Stimulated activated CD8-positive, alpha-beta memory T cell treated with anti-CD3 and anti-CD28 coated beads, Interleukin-4, amount 100 ng/mL, for 1 hour (primary cell): ENCODE measurements around the gene SPDL1.

Experiments used
- DNase-seq, 2 donors: peaks; one replicate each; pipeline ENCODE4 v3.0.0-alpha.2; 2020; ENCODE audit warnings: low read depth in 2 of 2, low spot score in 1 of 2

The SPDL1 gene

GRCh38 chr5:169629847-169630548 lies 46.4 kb downstream of the SPDL1 start:
- no peak for DNase-seq

GRCh38 chr5:169631360-169631759 lies 47.8 kb downstream of the SPDL1 start:
- DNase-seq, result no peak

GRCh38 chr5:169632946-169633345 lies 49.4 kb downstream of the SPDL1 start:
- no peak for DNase-seq

- DNase-seq, result no peak
Measured at GRCh38 chr5:169634606-169635005, 51.0 kb downstream of the SPDL1 start.

GRCh38 chr5:169635936-169636335 lies 52.4 kb downstream of the SPDL1 start:
- DNase-seq, result no peak

- DNase-seq, result no peak
Measured at GRCh38 chr5:169636477-169637084, 53.0 kb downstream of the SPDL1 start.

GRCh38 chr5:169637085-169637548 lies 53.5 kb downstream of the SPDL1 start, which contains the start of gene DOCK2:
Gene DOCK2 (plus strand): TSS chr5:169637275. CDS start chr5:169637327, 52 bp downstream.
- peak; percentile 25 to 34 for DNase-seq

- DNase-seq, result peak in 1 of 2 donors; percentile 37
Measured at GRCh38 chr5:169637549-169638121, 54.1 kb downstream of the SPDL1 start.

- no peak for DNase-seq
Measured at GRCh38 chr5:169641253-169641652, 57.7 kb downstream of the SPDL1 start.

- no peak for DNase-seq
Measured at GRCh38 chr5:169646856-169647255, 63.3 kb downstream of the SPDL1 start.

GRCh38 chr5:169647566-169647965 lies 64.0 kb downstream of the SPDL1 start:
- DNase-seq, result no peak

- no peak for DNase-seq
Measured at GRCh38 chr5:169648725-169649310, 65.2 kb downstream of the SPDL1 start.

GRCh38 chr5:169649486-169649885 lies 65.9 kb downstream of the SPDL1 start:
- DNase-seq, result no peak

- DNase-seq, result no peak
Measured at GRCh38 chr5:169650701-169651331, 67.2 kb downstream of the SPDL1 start.

- DNase-seq, result no peak
Measured at GRCh38 chr5:169651526-169651925, 68.0 kb downstream of the SPDL1 start.

GRCh38 chr5:169652057-169652456 lies 68.5 kb downstream of the SPDL1 start:
- DNase-seq, result no peak

- no peak for DNase-seq
Measured at GRCh38 chr5:169653091-169653490, 69.5 kb downstream of the SPDL1 start.
